Chondrocyte (in vitro differentiated cells): ENCODE results near the gene SRRM2. TPM values are rescaled to one million over a fixed set of nuclear protein-coding genes. Genes with fewer than 3 reads are reported as not detected.

ENCODE experiments used
- DNase-seq: peaks from one replicate; pipeline ENCODE4 v3.0.0; 2021; ENCODE audit warnings: mixed read lengths, low spot score
- H3K27ac Mint-ChIP-seq: one replicate; pipeline ENCODE4 v1.8.0; 2021; ENCODE audit warnings: mild to moderate bottlenecking, moderate library complexity, mixed read lengths; ENCODE audit not compliant: unreplicated experiment
- H3K27me3 Mint-ChIP-seq: 2 replicates; pipeline ENCODE4 v1.8.0; 2021; ENCODE audit warnings: low read depth, mixed read lengths
- H3K36me3 Mint-ChIP-seq: 2 replicates; pipeline ENCODE4 v1.8.0; 2021; ENCODE audit warnings: low read depth, mixed read lengths
- H3K4me1 Mint-ChIP-seq: 2 replicates; pipeline ENCODE4 v1.8.0; 2021; ENCODE audit warnings: low read depth, mild to moderate bottlenecking, mixed read lengths
- H3K4me3 Mint-ChIP-seq: one replicate; pipeline ENCODE4 v1.8.0; 2021; ENCODE audit warnings: mild to moderate bottlenecking, moderate library complexity, mixed read lengths; ENCODE audit not compliant: unreplicated experiment
- H3K9me3 Mint-ChIP-seq: 2 replicates; pipeline ENCODE4 v1.8.0; 2021; ENCODE audit warnings: low read depth, mixed read lengths
- CTCF ChIP-seq: fragments of 200-600 bp; sonication (generic); IDR thresholded peaks from 2 replicates; pipeline ENCODE4 v1.5.0; 2021; ENCODE audit warnings: antibody characterized with exemption, mild to moderate bottlenecking, moderate library complexity
- total RNA-seq: library from RNA; stranded (reverse); gene quantifications from 3 replicates; pipeline ENCODE4 v1.2.1, GENCODE V29; 2021

The SRRM2 gene
- total RNA-seq, 1 donor from 2014 or later: 363 TPM

GRCh38 chr16:2706085-2706484, 46.4 kb upstream of the SRRM2 start:
- peaks cover 6% of the 10 kb centered on the region for H3K36me3 Mint-ChIP-seq
- no peaks in the 10 kb centered on the region for H3K27me3 Mint-ChIP-seq
- H3K4me3 Mint-ChIP-seq: no peak overlapping the region
- H3K4me1 Mint-ChIP-seq: no peaks in the 10 kb centered on the region
- DNase-seq: no peak
- no peaks in the 10 kb centered on the region for H3K9me3 Mint-ChIP-seq
- no peak overlapping the region for H3K27ac Mint-ChIP-seq
- no peak for TF ChIP-seq CTCF

- Mint-ChIP-seq H3K36me3 (peaks cover 6% of the 10 kb centered on the region), H3K4me1 (no peaks in the 10 kb centered on the region), H3K27me3 (no peaks in the 10 kb centered on the region), H3K9me3 (no peaks in the 10 kb centered on the region), H3K4me3 (no peak overlapping the region), H3K27ac (no peak overlapping the region)
- DNase-seq: no peak
- TF ChIP-seq CTCF: no peak
Measured at GRCh38 chr16:2706611-2707311, 45.7 kb upstream of the SRRM2 start.

GRCh38 chr16:2707368-2708289, 44.8 kb upstream of the SRRM2 start:
- Mint-ChIP-seq H3K36me3 (peaks cover 4% of the 10 kb centered on the region), H3K4me3 (no peak overlapping the region), H3K27ac (no peak overlapping the region), H3K9me3 (no peaks in the 10 kb centered on the region), H3K4me1 (no peaks in the 10 kb centered on the region), H3K27me3 (no peaks in the 10 kb centered on the region)
- no peak for TF ChIP-seq CTCF
- DNase-seq: no peak

- Mint-ChIP-seq H3K4me1 (no peaks in the 10 kb centered on the region), H3K36me3 (peaks cover 4% of the 10 kb centered on the region), H3K9me3 (no peaks in the 10 kb centered on the region), H3K27ac (no peak overlapping the region), H3K27me3 (no peaks in the 10 kb centered on the region), H3K4me3 (no peak overlapping the region)
- DNase-seq: no peak
- TF ChIP-seq CTCF: no peak
Measured at GRCh38 chr16:2708290-2708639, 44.2 kb upstream of the SRRM2 start.

- DNase-seq: peak; percentile 86
- Mint-ChIP-seq H3K4me3 (no peak overlapping the region), H3K4me1 (no peaks in the 10 kb centered on the region), H3K9me3 (no peaks in the 10 kb centered on the region), H3K27me3 (no peaks in the 10 kb centered on the region), H3K36me3 (peaks cover 4% of the 10 kb centered on the region), H3K27ac (no peak overlapping the region)
- TF ChIP-seq CTCF: no peak
Measured at GRCh38 chr16:2708955-2709587, 43.4 kb upstream of the SRRM2 start.
